OCI-LY3 (cell line): ENCODE measurements around the gene SDSL.

Experiments used
- H2AFZ ChIP-seq: fragments of 200-600, 300-600 bp; shearing (Covaris generic); 2 replicates; pipeline ENCODE4 v1.6.0; 2014; ENCODE audit warnings: antibody characterized with exemption, low read depth, low read length
- H3K27ac ChIP-seq: fragments of 200-600, 300-600 bp; sonication (generic); 2 replicates; pipeline ENCODE4 v1.5.1; 2014; ENCODE audit warnings: mild to moderate bottlenecking, low read length, moderate library complexity, mixed read lengths
- H3K27me3 ChIP-seq: fragments of 200-600, 300-600 bp; sonication (generic); 2 replicates; pipeline ENCODE4 v1.6.1; 2014; ENCODE audit warnings: low read depth, low read length, mixed read lengths
- H3K36me3 ChIP-seq: fragments of 200-600, 300-600 bp; sonication (generic); replicated peaks from 2 replicates; pipeline ENCODE3; 2014; ENCODE audit warnings: low read depth, low read length, mixed read lengths
- H3K4me1 ChIP-seq: fragments of 300-600, 200-600 bp; sonication (generic); 2 replicates; pipeline ENCODE4 v1.6.1; 2014; ENCODE audit warnings: low read length, mixed read lengths
- H3K4me2 ChIP-seq: fragments of 200-600, 300-600 bp; sonication (generic); 2 replicates; pipeline ENCODE4 v1.6.1; 2014; ENCODE audit warnings: low read length, mixed read lengths
- H3K4me3 ChIP-seq: fragments of 300-600, 200-600 bp; sonication (generic); 2 replicates; pipeline ENCODE4 v1.5.1; 2014; ENCODE audit warnings: antibody characterized with exemption, mild to moderate bottlenecking, low read length, moderate library complexity
- H3K79me2 ChIP-seq: fragments of 300-600, 200-600 bp; shearing (Covaris generic); 2 replicates; pipeline ENCODE4 v1.6.1; 2014; ENCODE audit warnings: mild to moderate bottlenecking, low read length, mixed read lengths
- H3K9ac ChIP-seq: fragments of 300-600, 200-600 bp; shearing (Covaris generic); 2 replicates; pipeline ENCODE4 v1.6.0; 2014; ENCODE audit warnings: mild to moderate bottlenecking, low read length, moderate library complexity
- H3K9me3 ChIP-seq: fragments of 200-600, 300-600 bp; shearing (Covaris generic); 2 replicates; pipeline ENCODE4 v1.6.1; 2014; ENCODE audit warnings: low read length, mixed read lengths; ENCODE audit not compliant: insufficient read depth
- H4K20me1 ChIP-seq: fragments of 200-600, 300-600 bp; sonication (generic); 2 replicates; pipeline ENCODE4 v1.6.1; 2016; ENCODE audit warnings: low read length, mixed read lengths; ENCODE audit not compliant: insufficient read depth
- EZH2phosphoT487 ChIP-seq: fragments of 200-600 bp; shearing (Covaris generic); IDR thresholded peaks from 2 replicates; pipeline ENCODE4 v1.6.1; 2018; ENCODE audit warnings: antibody characterized with exemption, mixed run types, low read depth
- TF ChIP-seq, protein P1 (sequence below): fragments of 200-600, 300-600 bp; sonication (generic); IDR thresholded peaks from 2 replicates; pipeline ENCODE4 v1.5.1; 2014; ENCODE audit warnings: antibody characterized with exemption, low read length, low read depth

SDSL gene

DNA sequence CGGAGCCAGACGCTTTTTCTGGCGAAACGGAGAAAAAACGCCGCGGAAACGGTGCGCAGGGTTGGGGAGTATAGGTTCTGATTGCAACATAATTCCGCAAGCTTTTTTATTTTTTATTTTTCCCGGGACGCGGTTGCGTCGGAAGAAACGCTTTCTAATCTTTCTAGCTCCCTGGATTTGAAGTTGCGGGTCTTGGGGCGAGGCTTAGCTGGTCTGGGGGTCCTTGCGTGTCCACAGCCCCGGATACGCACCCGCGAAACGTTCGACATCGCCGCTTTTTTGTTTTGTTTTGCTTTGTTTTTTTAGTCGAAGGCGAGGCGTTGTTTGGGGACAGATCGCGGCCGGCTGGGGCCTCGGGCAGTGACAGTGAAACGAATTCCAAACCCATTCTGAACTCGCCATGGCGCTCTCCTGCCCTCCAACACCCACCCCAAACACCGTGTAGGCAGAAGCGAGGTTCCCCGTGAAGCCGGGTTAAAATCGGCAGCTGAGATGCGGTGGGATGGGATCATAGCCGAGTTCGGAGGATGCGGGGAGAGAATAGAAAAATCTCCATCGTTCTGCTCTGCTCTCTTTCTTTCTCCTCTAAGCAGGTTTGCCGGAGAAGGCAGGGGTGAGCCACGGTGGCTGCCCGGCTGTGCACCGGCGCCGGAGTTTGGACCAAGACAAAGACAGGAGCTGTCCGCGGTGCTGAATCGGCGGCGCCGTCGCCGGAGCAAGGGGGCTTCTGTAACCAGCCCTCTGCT is 57.6 kb downstream of the SDSL start:
- Histone ChIP-seq H3K9ac (no peak overlapping the region), H3K4me2 (no peak overlapping the region), H3K4me1 (no peaks in the 10 kb centered on the region), H2AFZ (no peak overlapping the region), H3K27me3 (peaks cover 29% of the 10 kb centered on the region), H3K36me3 (no peaks in the 10 kb centered on the region), H3K4me3 (no peak overlapping the region), H3K79me2 (no peaks in the 10 kb centered on the region), H4K20me1 (no peaks in the 10 kb centered on the region), H3K27ac (no peak overlapping the region), H3K9me3 (no peaks in the 10 kb centered on the region)
- TF ChIP-seq, protein P1, sequence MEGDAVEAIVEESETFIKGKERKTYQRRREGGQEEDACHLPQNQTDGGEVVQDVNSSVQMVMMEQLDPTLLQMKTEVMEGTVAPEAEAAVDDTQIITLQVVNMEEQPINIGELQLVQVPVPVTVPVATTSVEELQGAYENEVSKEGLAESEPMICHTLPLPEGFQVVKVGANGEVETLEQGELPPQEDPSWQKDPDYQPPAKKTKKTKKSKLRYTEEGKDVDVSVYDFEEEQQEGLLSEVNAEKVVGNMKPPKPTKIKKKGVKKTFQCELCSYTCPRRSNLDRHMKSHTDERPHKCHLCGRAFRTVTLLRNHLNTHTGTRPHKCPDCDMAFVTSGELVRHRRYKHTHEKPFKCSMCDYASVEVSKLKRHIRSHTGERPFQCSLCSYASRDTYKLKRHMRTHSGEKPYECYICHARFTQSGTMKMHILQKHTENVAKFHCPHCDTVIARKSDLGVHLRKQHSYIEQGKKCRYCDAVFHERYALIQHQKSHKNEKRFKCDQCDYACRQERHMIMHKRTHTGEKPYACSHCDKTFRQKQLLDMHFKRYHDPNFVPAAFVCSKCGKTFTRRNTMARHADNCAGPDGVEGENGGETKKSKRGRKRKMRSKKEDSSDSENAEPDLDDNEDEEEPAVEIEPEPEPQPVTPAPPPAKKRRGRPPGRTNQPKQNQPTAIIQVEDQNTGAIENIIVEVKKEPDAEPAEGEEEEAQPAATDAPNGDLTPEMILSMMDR, result no peak

DNA sequence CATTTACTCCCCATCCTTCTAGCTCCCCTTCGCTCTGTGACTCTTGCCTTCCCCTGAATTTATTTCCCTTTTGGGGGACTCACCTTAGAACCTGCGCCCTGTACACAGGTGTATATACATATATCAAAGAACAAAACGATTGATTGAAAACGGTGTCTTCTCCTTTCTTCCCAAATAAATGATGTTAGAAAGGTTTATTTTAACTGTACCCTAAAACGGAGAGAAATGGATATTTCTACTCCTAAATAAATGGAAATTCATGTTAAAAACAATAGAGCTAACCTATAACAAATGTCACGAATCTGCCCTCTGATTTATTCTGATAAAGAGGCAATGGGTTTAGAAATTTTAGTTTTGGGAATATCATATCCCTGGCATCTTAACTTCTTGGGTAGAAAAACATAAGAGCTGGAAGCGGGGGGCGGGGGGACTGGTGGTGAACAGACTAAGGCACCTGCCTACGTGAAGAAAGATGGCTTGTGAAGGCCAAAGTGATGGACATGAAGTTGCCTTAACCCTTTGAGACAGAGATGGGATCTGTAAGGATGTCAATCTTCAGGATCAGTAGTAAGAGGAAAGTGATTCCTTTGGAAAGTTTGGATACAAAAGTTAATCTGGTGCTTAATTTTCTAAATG is 58.3 kb downstream of the SDSL start:
- Histone ChIP-seq H3K27me3 (peaks cover 35% of the 10 kb centered on the region), H2AFZ (no peak overlapping the region), H4K20me1 (no peaks in the 10 kb centered on the region), H3K79me2 (no peaks in the 10 kb centered on the region), H3K36me3 (no peaks in the 10 kb centered on the region), H3K4me2 (no peak overlapping the region), H3K4me3 (no peak overlapping the region), H3K9ac (no peak overlapping the region), H3K27ac (no peak overlapping the region), H3K9me3 (no peaks in the 10 kb centered on the region), H3K4me1 (no peaks in the 10 kb centered on the region)
- TF ChIP-seq, protein P1, result no peak

DNA sequence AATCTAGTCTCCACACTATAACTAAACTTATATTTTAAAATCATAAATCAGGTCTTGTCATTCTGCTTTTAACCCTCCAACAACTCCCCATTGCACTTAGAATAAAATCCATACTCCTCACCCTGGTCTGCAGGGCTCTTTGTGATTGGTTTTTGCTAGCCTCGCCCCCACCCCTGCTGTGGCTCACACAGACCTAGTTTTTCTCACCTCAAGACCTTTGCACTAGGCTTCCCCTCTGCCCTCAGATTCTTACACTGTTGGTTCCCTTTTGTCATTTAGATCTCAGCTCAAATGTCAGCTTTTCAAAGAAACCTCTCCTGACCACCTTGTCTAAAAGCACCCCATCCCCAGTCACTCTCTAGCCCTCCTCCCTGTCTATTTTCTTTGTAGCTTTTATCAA is 60.2 kb downstream of the SDSL start:
- TF ChIP-seq EZH2phosphoT487, result no peak
- TF ChIP-seq, protein P1, result no peak
- no peak overlapping the region for H3K4me3 ChIP-seq
- H3K4me2 ChIP-seq, result no peak overlapping the region
- no peaks in the 10 kb centered on the region for H4K20me1 ChIP-seq
- no peak overlapping the region for H2AFZ ChIP-seq
- no peaks in the 10 kb centered on the region for H3K36me3 ChIP-seq
- H3K4me1 ChIP-seq, result no peaks in the 10 kb centered on the region
- H3K79me2 ChIP-seq, result no peaks in the 10 kb centered on the region
- peaks cover 52% of the 10 kb centered on the region for H3K27me3 ChIP-seq
- no peaks in the 10 kb centered on the region for H3K9me3 ChIP-seq
- H3K9ac ChIP-seq, result no peak overlapping the region
- no peak overlapping the region for H3K27ac ChIP-seq

DNA sequence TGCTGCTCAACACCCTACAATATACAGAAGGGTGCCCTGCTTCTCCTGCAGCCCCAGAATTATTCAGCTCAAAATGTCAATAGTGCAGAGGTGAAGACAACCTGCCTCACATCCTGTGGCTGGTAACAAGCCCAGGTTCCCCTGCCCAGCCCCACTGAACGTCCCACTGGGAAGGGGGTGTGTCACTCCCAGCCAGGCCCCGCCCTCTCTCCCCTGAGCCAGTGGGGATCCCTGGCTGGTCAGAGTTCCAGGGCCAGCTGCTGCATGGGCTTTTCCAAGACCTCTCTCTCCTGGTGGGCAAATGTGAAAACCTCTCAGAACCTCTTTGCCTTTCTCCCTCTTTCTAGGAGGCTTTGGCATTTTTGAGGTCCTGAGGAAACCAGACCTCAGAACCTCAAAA is 63.1 kb downstream of the SDSL start:
- no peak overlapping the region for H3K4me2 ChIP-seq
- H3K79me2 ChIP-seq, result no peaks in the 10 kb centered on the region
- H3K27me3 ChIP-seq, result peaks cover 58% of the 10 kb centered on the region
- TF ChIP-seq, protein P1, result no peak
- no peak for TF ChIP-seq EZH2phosphoT487
- no peak overlapping the region for H3K9ac ChIP-seq
- no peaks in the 10 kb centered on the region for H3K9me3 ChIP-seq
- H4K20me1 ChIP-seq, result no peaks in the 10 kb centered on the region
- H3K27ac ChIP-seq, result no peak overlapping the region
- no peaks in the 10 kb centered on the region for H3K36me3 ChIP-seq
- H3K4me1 ChIP-seq, result no peaks in the 10 kb centered on the region
- H3K4me3 ChIP-seq, result no peak overlapping the region
- H2AFZ ChIP-seq, result no peak overlapping the region
